Omental fat pad (tissue), 4 donors: ENCODE measurements around the gene GPR160. TPM values are rescaled to one million over a fixed set of nuclear protein-coding genes. Genes with fewer than 3 reads are reported as not detected.

Source experiments
- ATAC-seq: fragments of 150-250 bp; one replicate; pipeline ENCODE4 v1.9.1; 2016; ENCODE audit warnings: mild to moderate bottlenecking, moderate library complexity; ENCODE audit not compliant: low FRiP score
- DNase-seq: peaks from one replicate; pipeline ENCODE4 v3.0.0-alpha.2; 2019; ENCODE audit warnings: low spot score
- CTCF ChIP-seq, 3 donors: fragments of 450-650 bp; IDR thresholded peaks; one replicate each; pipeline ENCODE4 v1.5.1; 2016 to 2017; ENCODE audit warnings: antibody characterized with exemption in 3 of 3, mild to moderate bottlenecking in 3 of 3, moderate library complexity in 2 of 3
- total RNA-seq, 4 donors: library from RNA; depleted of rRNA; stranded (reverse); fragments of >200 nt; gene quantifications; one replicate each; pipeline ENCODE4 v1.1.0, GENCODE V29; 2016

Gene GPR160
- total RNA-seq, 4 donors from 2014 or later = 1.4 to 27.7 (median 9.4) TPM

- ATAC-seq (no peak), DNase-seq (no peak)
- TF ChIP-seq CTCF (IDR thresholded peaks at IDR 0.05) = no peak
Observed at GRCh38 chr3:169998668-169999131, 39.1 kb upstream of the GPR160 start.

GRCh38 chr3:169999433-169999832, 38.4 kb upstream of the GPR160 start:
- no peak for DNase-seq
- no peak for ATAC-seq
- no peak for TF ChIP-seq CTCF (IDR thresholded peaks at IDR 0.05)

GRCh38 chr3:170000051-170000450, 37.7 kb upstream of the GPR160 start:
- TF ChIP-seq CTCF (IDR thresholded peaks at IDR 0.05) = no peak
- ATAC-seq (no peak), DNase-seq (no peak)

GRCh38 chr3:170002231-170002630, 35.6 kb upstream of the GPR160 start:
- no peak for TF ChIP-seq CTCF (IDR thresholded peaks at IDR 0.05)
- ATAC-seq = no peak

GRCh38 chr3:170002879-170003278, 34.9 kb upstream of the GPR160 start:
- ATAC-seq (no peak), DNase-seq (no peak)
- no peak for TF ChIP-seq CTCF (IDR thresholded peaks at IDR 0.05)

More at GRCh38 chr3:170002231-170002630, 35.6 kb upstream of the GPR160 start:
- DNase-seq = no peak

GRCh38 chr3:170003881-170004356, 33.9 kb upstream of the GPR160 start:
- no peak for DNase-seq
- ATAC-seq = no peak
- TF ChIP-seq CTCF (IDR thresholded peaks at IDR 0.05) = no peak

GRCh38 chr3:170007031-170007663, 30.6 kb upstream of the GPR160 start:
- TF ChIP-seq CTCF (IDR thresholded peaks at IDR 0.05) = no peak
- ATAC-seq (no peak), DNase-seq (no peak)
